Panc1 (cell line): ENCODE results near the gene SOX1. TPM values are rescaled to one million over a fixed set of nuclear protein-coding genes. Genes with fewer than 3 reads are reported as not detected.

ENCODE experiments used
- ATAC-seq: fragments of 200-7000 bp; cut with Tn5 transposase; 2 replicates; pipeline ENCODE4 v1.9.1; 2020; ENCODE audit warnings: mild to moderate bottlenecking, moderate library complexity
- BruUV-seq: library from RNA; stranded (reverse); fragments of 400-500 nt; replicated peaks from 2 replicates; lab custom pipeline; 2021; lab: Mats Ljungman, UMichigan
- CTCF ChIA-PET: fragments of 300-600 bp; sonication (Branson Sonifier 250); formaldehyde crosslinking; loops from one replicate; lab custom pipeline; 2022; ENCODE audit warnings: antibody characterized with exemption; lab: Charles Lee
- POLR2A ChIA-PET: fragments of 300-600 bp; sonication (Branson Sonifier 250); formaldehyde crosslinking; loops from one replicate; lab custom pipeline; 2022; ENCODE audit warnings: antibody characterized with exemption; lab: Charles Lee
- DNase-seq: peaks from one replicate; pipeline ENCODE4 v3.0.0-alpha.2; 2010; ENCODE audit warnings: low read depth, low spot score
- H3K27ac ChIP-seq: 2 replicates; pipeline ENCODE4 v1.5.1; 2011; ENCODE audit warnings: mild to moderate bottlenecking, low read length, inconsistent platforms
- H3K27me3 ChIP-seq: fragments of 200-500 bp; sonication (Bioruptor generic); 2 replicates; pipeline ENCODE4 v1.6.0; 2014; ENCODE audit warnings: low read length, inconsistent platforms; ENCODE audit not compliant: control insufficient read depth, insufficient read depth
- H3K36me3 ChIP-seq: fragments of 200-500 bp; sonication (Bioruptor generic); 2 replicates; pipeline ENCODE4 v1.5.1; 2014; ENCODE audit warnings: inconsistent platforms, mild to moderate bottlenecking, low read length, moderate library complexity; ENCODE audit not compliant: control insufficient read depth, insufficient read depth
- H3K4me1 ChIP-seq: 2 replicates; pipeline ENCODE4 v1.5.1; 2011; ENCODE audit warnings: inconsistent platforms, mild to moderate bottlenecking, low read length, moderate library complexity; ENCODE audit not compliant: control insufficient read depth, insufficient read depth
- H3K4me3 ChIP-seq, 2 experiments: 2 replicates each; pipeline ENCODE4 v1.5.1; 2011 to 2012; ENCODE audit warnings: low read depth in 2 of 2, low read length in 2 of 2, mild to moderate bottlenecking in 2 of 2, inconsistent platforms in 1 of 2, moderate library complexity in 1 of 2
- H3K9me3 ChIP-seq: fragments of 200-500 bp; sonication (Bioruptor generic); 2 replicates; pipeline ENCODE4 v1.5.1; 2014; ENCODE audit warnings: low read depth, mild to moderate bottlenecking, inconsistent platforms, low read length, moderate library complexity; ENCODE audit not compliant: control insufficient read depth, insufficient read depth
- CTCF ChIP-seq: fragments of 450-650 bp; IDR thresholded peaks from 2 replicates; pipeline ENCODE4 v1.5.1; 2017; ENCODE audit warnings: mild to moderate bottlenecking
- POLR2AphosphoS5 ChIP-seq: IDR thresholded peaks from 2 replicates; pipeline ENCODE4 v1.6.1; 2012; ENCODE audit warnings: mild to moderate bottlenecking, low read depth, low read length, moderate library complexity
- SIN3A ChIP-seq: IDR thresholded peaks from 2 replicates; pipeline ENCODE4 v1.6.1; 2012; ENCODE audit warnings: low read depth, mild to moderate bottlenecking, low read length, moderate library complexity, borderline replicate concordance; ENCODE audit not compliant: insufficient read depth
- TCF7L2 ChIP-seq: IDR thresholded peaks from 2 replicates; pipeline ENCODE4 v1.6.1; 2011; ENCODE audit warnings: mild to moderate bottlenecking, low read depth, low read length, inconsistent platforms
- in situ Hi-C: cut with HindIII; loops from 2 replicates; pipeline ENCODE4 v1.10.0; 2016; ENCODE audit warnings: low sequenced_read_pairs, low pct_unique_long_range_greater_than_20kb
- intact Hi-C: fragments of 100-400 bp; cut with micrococcal nuclease; formaldehyde crosslinking; loops from one replicate; pipeline ENCODE4 v1.10.0; 2022; ENCODE audit not compliant: unreplicated experiment
- total RNA-seq: library from RNA; stranded (reverse); gene quantifications from one replicate; pipeline ENCODE4 v1.2.1, GENCODE V29; 2021; ENCODE audit not compliant: unreplicated experiment
- TF ChIP-seq, protein P1 (sequence below), 2 experiments: IDR thresholded peaks; 2 replicates each; pipeline ENCODE4 v1.6.1; 2011 to 2012; ENCODE audit warnings: low read depth in 2 of 2, control low read depth in 1 of 2, low read length in 1 of 2, mild to moderate bottlenecking in 1 of 2, moderate library complexity in 1 of 2; ENCODE audit not compliant: insufficient read depth in 1 of 2

SOX1 gene
- total RNA-seq, 1 experiment from 2014 or later, result not detected

GRCh38 chr13:112116187-112116950, 49.4 kb downstream of the SOX1 start:
- ATAC-seq, result no peak

GRCh38 chr13:112117258-112117954, 50.5 kb downstream of the SOX1 start:
- H3K27me3 ChIP-seq, result no peaks in the 10 kb centered on the region
- no peak overlapping the region for H3K27ac ChIP-seq
- POLR2A ChIA-PET, result no interaction called here
- no peaks in the 10 kb centered on the region for H3K4me1 ChIP-seq
- CTCF ChIA-PET, result no interaction called here
- no TSS peak for BruUV-seq
- no peaks in the 10 kb centered on the region for H3K9me3 ChIP-seq
- DNase-seq (no peak), ATAC-seq (no peak)
- intact Hi-C loops (no loop called here), in situ Hi-C loops (no loop called here)
- TF ChIP-seq, protein P1, sequence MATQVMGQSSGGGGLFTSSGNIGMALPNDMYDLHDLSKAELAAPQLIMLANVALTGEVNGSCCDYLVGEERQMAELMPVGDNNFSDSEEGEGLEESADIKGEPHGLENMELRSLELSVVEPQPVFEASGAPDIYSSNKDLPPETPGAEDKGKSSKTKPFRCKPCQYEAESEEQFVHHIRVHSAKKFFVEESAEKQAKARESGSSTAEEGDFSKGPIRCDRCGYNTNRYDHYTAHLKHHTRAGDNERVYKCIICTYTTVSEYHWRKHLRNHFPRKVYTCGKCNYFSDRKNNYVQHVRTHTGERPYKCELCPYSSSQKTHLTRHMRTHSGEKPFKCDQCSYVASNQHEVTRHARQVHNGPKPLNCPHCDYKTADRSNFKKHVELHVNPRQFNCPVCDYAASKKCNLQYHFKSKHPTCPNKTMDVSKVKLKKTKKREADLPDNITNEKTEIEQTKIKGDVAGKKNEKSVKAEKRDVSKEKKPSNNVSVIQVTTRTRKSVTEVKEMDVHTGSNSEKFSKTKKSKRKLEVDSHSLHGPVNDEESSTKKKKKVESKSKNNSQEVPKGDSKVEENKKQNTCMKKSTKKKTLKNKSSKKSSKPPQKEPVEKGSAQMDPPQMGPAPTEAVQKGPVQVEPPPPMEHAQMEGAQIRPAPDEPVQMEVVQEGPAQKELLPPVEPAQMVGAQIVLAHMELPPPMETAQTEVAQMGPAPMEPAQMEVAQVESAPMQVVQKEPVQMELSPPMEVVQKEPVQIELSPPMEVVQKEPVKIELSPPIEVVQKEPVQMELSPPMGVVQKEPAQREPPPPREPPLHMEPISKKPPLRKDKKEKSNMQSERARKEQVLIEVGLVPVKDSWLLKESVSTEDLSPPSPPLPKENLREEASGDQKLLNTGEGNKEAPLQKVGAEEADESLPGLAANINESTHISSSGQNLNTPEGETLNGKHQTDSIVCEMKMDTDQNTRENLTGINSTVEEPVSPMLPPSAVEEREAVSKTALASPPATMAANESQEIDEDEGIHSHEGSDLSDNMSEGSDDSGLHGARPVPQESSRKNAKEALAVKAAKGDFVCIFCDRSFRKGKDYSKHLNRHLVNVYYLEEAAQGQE (IDR thresholded peaks at IDR 0.05; ENCODE audit: insufficient read depth in 1 of 2, low read depth in 2 of 2, low read length in 1 of 2), result no peak
- no peak for TF ChIP-seq SIN3A
- no peak for TF ChIP-seq POLR2AphosphoS5
- TF ChIP-seq CTCF, result no peak
- TF ChIP-seq TCF7L2, result no peak
- H3K36me3 ChIP-seq, result no peaks in the 10 kb centered on the region
- H3K4me3 ChIP-seq, result no peak overlapping the region

More at GRCh38 chr13:112116187-112116950, 49.4 kb downstream of the SOX1 start:
- Histone ChIP-seq H3K27ac (no peak overlapping the region), H3K27me3 (peaks cover under 1% of the 10 kb centered on the region; the same call in 1 of the 2 replicates), H3K36me3 (no peaks in the 10 kb centered on the region), H3K4me1 (no peaks in the 10 kb centered on the region), H3K9me3 (no peaks in the 10 kb centered on the region), H3K4me3 (no peak overlapping the region)
- intact Hi-C loops (no loop called here), in situ Hi-C loops (no loop called here)
- TF ChIP-seq SIN3A (no peak), TCF7L2 (no peak), CTCF (no peak), POLR2AphosphoS5 (no peak)
- TF ChIP-seq, protein P1 (IDR thresholded peaks at IDR 0.05; ENCODE audit: insufficient read depth in 1 of 2, low read depth in 2 of 2, low read length in 1 of 2), result no peak
- POLR2A ChIA-PET, result no interaction called here
- BruUV-seq, result no TSS peak
- DNase-seq, result no peak
- CTCF ChIA-PET, result no interaction called here
